Osteocyte (in vitro differentiated cells): ENCODE data around the gene DHRS7B. TPM values are rescaled to one million over a fixed set of nuclear protein-coding genes. Genes with fewer than 3 reads are reported as not detected.

Experiments
- DNase-seq: peaks from one replicate; pipeline ENCODE4 v3.0.0; 2021; ENCODE audit warnings: mixed read lengths; ENCODE audit not compliant: unreplicated experiment; ENCODE audit errors: extremely low spot score
- H3K27ac Mint-ChIP-seq: one replicate; pipeline ENCODE4 v1.8.0; 2021; ENCODE audit warnings: mild to moderate bottlenecking, mixed read lengths; ENCODE audit not compliant: unreplicated experiment
- H3K27me3 Mint-ChIP-seq: one replicate; pipeline ENCODE4 v1.8.0; 2021; ENCODE audit warnings: mixed read lengths; ENCODE audit not compliant: unreplicated experiment
- H3K36me3 Mint-ChIP-seq: one replicate; pipeline ENCODE4 v1.8.0; 2021; ENCODE audit warnings: mixed read lengths; ENCODE audit not compliant: unreplicated experiment
- H3K4me1 Mint-ChIP-seq: one replicate; pipeline ENCODE4 v1.8.0; 2021; ENCODE audit warnings: mixed read lengths; ENCODE audit not compliant: unreplicated experiment
- H3K4me3 Mint-ChIP-seq: one replicate; pipeline ENCODE4 v1.8.0; 2021; ENCODE audit warnings: mild to moderate bottlenecking, moderate library complexity, mixed read lengths; ENCODE audit not compliant: unreplicated experiment
- H3K9me3 Mint-ChIP-seq: one replicate; pipeline ENCODE4 v1.8.0; 2021; ENCODE audit warnings: mixed read lengths; ENCODE audit not compliant: unreplicated experiment
- total RNA-seq: library from RNA; stranded (reverse); gene quantifications from 2 replicates; pipeline ENCODE4 v1.2.1, GENCODE V29; 2021
- TF ChIP-seq, protein P1 (sequence below): fragments of 200-600 bp; sonication (generic); IDR thresholded peaks from 2 replicates; pipeline ENCODE4 v1.5.0; 2021; ENCODE audit warnings: antibody characterized with exemption, mild to moderate bottlenecking, moderate library complexity

Gene DHRS7B
- total RNA-seq, 1 donor from 2014 or later: 15.7 TPM

DNA sequence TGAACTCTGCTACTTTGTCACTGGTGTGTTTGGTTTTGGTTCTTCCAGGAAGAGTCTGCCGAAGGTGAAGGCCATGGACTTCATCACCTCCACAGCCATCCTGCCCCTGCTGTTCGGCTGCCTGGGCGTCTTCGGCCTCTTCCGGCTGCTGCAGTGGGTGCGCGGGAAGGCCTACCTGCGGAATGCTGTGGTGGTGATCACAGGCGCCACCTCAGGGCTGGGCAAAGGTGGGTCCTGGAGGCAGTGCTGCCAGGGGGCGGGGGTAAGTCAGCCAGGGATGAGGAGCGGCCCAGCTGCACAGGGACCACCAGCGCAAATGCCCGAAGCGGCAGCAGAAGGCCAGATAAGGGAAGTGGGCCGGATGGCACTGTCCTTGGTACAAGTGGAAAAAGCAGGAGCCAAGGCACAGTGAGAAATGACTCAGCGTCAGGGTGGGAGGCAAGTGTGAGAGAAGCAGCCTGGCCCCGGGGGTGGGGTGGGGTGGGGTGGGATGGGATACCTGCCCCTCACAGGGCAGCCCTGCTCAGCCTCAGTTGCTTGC is 45.3 kb downstream of the DHRS7B start:
- no peak for DNase-seq
- peaks cover 11% of the 10 kb centered on the region for H3K36me3 Mint-ChIP-seq
- no peak overlapping the region for H3K4me3 Mint-ChIP-seq
- no peaks in the 10 kb centered on the region for H3K27me3 Mint-ChIP-seq
- H3K9me3 Mint-ChIP-seq: no peaks in the 10 kb centered on the region
- TF ChIP-seq, protein P1, sequence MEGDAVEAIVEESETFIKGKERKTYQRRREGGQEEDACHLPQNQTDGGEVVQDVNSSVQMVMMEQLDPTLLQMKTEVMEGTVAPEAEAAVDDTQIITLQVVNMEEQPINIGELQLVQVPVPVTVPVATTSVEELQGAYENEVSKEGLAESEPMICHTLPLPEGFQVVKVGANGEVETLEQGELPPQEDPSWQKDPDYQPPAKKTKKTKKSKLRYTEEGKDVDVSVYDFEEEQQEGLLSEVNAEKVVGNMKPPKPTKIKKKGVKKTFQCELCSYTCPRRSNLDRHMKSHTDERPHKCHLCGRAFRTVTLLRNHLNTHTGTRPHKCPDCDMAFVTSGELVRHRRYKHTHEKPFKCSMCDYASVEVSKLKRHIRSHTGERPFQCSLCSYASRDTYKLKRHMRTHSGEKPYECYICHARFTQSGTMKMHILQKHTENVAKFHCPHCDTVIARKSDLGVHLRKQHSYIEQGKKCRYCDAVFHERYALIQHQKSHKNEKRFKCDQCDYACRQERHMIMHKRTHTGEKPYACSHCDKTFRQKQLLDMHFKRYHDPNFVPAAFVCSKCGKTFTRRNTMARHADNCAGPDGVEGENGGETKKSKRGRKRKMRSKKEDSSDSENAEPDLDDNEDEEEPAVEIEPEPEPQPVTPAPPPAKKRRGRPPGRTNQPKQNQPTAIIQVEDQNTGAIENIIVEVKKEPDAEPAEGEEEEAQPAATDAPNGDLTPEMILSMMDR: no peak
- H3K4me1 Mint-ChIP-seq: no peaks in the 10 kb centered on the region
- no peak overlapping the region for H3K27ac Mint-ChIP-seq

DNA sequence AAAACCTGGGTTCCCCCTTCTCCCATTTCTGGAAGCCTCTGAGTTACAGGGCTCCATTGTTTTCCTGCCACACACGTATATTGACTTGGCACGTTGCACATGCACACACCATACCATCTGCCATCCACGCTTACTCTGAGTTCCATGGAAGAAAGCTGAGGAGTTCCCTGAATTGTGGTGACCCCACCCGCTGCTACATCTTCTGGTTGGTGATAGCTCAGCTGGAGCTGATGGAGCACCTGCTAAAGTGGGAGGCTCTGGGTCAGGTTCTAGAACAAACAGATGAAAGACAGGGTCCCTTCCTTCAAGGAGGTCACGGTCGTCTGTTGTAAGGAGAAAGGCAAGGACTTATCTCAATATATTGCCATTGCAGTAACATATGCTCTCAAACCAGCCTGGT is 46.1 kb downstream of the DHRS7B start:
- Mint-ChIP-seq H3K36me3 (peaks cover 11% of the 10 kb centered on the region), H3K4me1 (no peaks in the 10 kb centered on the region), H3K4me3 (no peak overlapping the region), H3K27ac (no peak overlapping the region), H3K27me3 (no peaks in the 10 kb centered on the region), H3K9me3 (no peaks in the 10 kb centered on the region)
- TF ChIP-seq, protein P1: no peak
- no peak for DNase-seq

DNA sequence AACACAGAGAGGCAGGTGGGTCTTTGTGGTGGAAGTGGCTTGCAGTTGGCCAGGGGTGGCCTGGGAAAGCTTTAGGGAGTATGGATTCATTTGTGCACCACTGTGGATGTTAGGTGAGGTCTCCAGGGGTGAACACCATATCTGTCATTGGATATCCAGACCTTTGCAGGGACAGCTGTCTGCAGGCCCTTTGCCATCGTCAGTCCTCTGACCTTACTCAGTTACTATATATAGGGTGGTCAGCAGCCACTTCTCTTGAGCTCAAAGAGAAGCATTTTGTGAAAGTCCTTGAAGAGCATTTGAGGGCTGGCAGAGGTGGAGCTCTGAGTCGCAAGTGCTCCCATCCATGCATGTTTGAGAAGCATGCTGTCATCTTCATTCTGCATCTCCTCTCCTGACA is 46.8 kb downstream of the DHRS7B start:
- H3K4me3 Mint-ChIP-seq: no peak overlapping the region
- H3K9me3 Mint-ChIP-seq: no peaks in the 10 kb centered on the region
- no peaks in the 10 kb centered on the region for H3K27me3 Mint-ChIP-seq
- TF ChIP-seq, protein P1: no peak
- H3K4me1 Mint-ChIP-seq: no peaks in the 10 kb centered on the region
- no peak for DNase-seq
- no peak overlapping the region for H3K27ac Mint-ChIP-seq
- H3K36me3 Mint-ChIP-seq: peaks cover 11% of the 10 kb centered on the region

DNA sequence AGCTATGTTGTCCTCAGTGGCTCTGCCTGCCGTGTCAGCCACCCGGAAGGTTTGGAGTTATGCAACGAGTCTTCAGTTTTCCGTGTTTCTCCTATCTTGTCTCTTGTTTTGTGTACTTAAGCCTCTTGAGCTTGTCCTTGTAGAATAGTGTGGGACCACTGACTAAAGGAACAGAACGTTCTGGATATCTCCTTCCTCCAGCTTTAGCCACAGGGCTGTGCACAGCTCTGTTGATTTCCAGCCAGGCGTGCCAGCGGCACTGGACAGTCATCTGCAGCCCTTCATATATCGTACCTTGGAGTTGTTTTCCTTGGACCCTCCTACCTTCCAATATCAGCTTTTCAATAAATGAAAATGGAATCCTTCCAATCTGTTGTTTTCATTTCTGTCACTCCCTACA is 47.4 kb downstream of the DHRS7B start:
- TF ChIP-seq, protein P1: no peak
- Mint-ChIP-seq H3K9me3 (no peaks in the 10 kb centered on the region), H3K27ac (no peak overlapping the region), H3K4me1 (no peaks in the 10 kb centered on the region), H3K27me3 (no peaks in the 10 kb centered on the region), H3K4me3 (no peak overlapping the region), H3K36me3 (peaks cover 12% of the 10 kb centered on the region)
- DNase-seq: no peak

DNA sequence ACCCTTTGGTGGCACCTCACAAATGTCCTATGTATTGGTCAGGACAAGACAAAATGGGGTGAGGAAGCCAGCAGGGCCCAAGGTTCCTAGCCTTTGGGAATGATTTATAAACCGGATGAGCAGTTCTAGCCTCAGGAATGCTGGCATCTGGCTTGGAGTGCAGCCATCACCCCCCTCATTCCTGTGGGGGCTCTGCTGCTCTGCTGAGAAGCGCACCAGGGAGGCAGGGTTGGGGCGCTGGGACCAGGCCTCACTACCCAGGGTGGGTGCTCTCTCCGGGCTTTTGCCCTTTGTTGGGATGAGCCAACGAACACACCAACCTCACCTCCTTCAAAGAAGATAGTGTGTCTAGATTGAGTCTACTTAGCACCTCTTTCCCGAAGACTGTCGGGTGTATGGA is 47.9 kb downstream of the DHRS7B start:
- no peak for DNase-seq
- H3K4me3 Mint-ChIP-seq: no peak overlapping the region
- no peaks in the 10 kb centered on the region for H3K9me3 Mint-ChIP-seq
- H3K4me1 Mint-ChIP-seq: no peaks in the 10 kb centered on the region
- H3K27me3 Mint-ChIP-seq: no peaks in the 10 kb centered on the region
- TF ChIP-seq, protein P1: no peak
- H3K27ac Mint-ChIP-seq: no peak overlapping the region
- H3K36me3 Mint-ChIP-seq: peaks cover 12% of the 10 kb centered on the region
